Measurements from ENCODE around the gene MUC6. TPM values are rescaled to one million over a fixed set of nuclear protein-coding genes. Genes with fewer than 3 reads are reported as not detected.

Gene MUC6
- polyA plus RNA-seq, 12 donors = 0.10 to 1.4 (median 0.31) TPM; not detected in 2

DNA sequence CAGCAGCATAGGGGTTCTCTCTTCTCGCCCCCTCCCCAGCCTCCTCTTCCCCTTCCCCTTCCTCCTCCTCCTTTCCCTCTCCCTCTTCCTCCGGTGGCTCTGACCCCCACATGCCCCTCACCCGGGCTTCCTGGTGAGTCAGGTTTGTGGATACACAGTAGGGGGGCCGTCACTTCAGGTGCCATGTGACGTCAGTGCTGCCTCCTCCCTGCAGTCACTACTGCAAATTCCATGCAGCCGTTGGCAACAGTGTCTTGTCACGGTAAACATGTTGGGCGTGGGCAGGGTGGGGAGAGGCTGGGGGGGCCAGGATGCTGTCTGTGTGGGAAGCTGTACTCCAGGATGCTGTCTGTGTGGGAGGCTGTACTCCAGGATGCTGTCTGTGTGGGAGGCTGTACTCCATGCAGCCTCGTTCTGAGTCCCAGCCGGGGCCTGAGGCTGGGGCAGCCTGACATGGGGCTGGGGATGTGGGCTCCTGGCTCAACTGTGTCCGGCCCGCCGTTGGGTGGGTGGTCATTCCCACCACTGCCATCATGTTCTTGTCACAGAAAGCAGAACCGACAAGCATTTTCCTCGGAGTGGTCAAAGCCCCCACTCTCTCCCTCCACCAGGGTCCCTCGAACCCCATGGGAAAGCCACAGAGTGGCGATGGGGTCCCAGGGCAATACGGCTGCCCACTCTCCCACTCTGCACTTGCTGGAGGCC is 35.8 kb upstream of the MUC6 start:
- no peak for DNase-seq

GRCh38 chr11:1071571-1072115 is 35.1 kb upstream of the MUC6 start:
- DNase-seq = no peak

DNA sequence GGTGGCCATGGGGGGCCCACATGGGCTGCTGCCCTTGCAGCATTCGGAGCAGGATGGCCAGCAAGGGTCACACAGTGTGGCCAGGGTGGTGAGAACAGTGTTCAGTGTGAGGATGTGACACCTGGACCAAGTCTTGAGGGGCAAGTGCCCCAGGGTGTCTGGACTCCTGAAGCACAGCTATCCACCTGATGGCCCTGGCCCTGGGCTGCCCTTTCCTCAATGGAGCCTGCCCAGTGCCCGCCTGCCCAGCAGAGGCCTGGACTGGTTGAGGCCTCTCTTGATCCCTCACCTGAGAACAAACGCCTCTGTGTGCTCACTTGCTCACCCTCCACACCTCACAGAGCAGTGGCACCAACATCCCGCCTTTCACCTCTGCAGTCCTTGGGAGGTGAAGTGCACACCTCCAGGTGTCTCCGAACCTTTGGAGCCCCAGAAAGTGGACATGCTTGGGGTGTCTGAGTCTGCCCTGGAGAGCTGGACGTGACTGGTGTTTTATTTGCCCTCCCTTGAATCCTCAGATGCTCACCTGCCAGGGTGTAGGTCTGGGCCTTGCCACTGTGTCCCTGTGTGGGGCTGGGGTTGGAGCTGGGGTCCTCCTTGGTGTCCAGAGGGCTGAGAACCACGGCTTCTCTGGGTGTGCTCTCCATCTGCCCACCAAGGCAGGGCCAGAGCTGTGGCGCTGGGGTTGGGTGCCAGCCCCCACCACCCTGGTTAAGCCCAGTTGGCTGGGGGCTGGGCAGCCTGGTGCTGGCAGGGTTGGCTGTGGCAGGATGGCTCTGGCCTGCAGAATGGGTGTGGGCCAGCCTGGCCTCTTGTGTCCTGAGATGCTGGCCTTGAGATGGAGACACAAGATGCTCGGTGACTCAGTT is 34.3 kb upstream of the MUC6 start:
- DNase-seq = no peak

DNA sequence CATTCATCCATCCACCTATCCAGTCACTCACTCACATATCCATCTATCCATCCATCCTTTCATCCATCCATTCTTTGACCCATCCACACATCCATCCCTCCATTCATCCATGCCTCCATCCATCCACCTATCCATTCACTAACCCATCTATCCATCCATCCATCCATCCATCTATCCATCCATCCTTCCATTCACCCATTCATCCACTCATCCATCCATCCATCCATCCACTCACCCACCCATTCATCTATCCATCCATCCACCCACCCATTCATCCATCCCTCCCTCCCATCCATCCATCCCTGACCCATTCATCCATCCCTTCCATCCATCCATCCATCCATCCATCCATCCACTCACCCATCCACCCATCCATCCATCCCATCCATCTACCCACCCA is 33.2 kb upstream of the MUC6 start:
- no peak for DNase-seq

GRCh38 chr11:1067812-1068496 is 31.4 kb upstream of the MUC6 start:
- DNase-seq = no peak

- DNase-seq = no peak
Observed at GRCh38 chr11:1064167-1064566, 27.6 kb upstream of the MUC6 start.

GRCh38 chr11:1062075-1062820 is 25.7 kb upstream of the MUC6 start:
- DNase-seq = no peak

GRCh38 chr11:1060852-1061616 is 24.5 kb upstream of the MUC6 start:
- DNase-seq = no peak

DNA sequence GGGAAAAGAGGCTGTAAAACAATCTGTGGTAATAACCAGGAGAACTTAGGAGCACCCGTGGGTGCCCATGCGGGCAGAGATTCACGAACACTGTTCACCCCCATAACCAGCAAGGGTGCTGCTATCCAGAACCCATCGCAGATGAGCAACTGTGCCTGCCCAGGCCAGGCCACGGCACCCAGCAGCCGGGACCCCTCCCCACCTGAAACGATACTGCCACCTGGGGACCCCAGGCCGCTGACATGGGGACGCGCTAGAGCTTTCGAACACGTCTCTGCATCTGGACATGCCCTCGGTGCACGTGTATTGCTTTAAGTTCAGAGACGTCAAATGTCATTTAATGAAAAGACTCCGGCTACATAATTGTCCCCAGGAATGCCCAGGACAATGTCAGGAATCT is 23.9 kb upstream of the MUC6 start:
- DNase-seq = no peak

- no peak for DNase-seq
Observed at GRCh38 chr11:1059759-1060158, 23.2 kb upstream of the MUC6 start.

- DNase-seq = no peak
Observed at GRCh38 chr11:1057806-1058205, 21.3 kb upstream of the MUC6 start.

- DNase-seq = no peak
Observed at GRCh38 chr11:1055990-1056771, 19.7 kb upstream of the MUC6 start.

DNA sequence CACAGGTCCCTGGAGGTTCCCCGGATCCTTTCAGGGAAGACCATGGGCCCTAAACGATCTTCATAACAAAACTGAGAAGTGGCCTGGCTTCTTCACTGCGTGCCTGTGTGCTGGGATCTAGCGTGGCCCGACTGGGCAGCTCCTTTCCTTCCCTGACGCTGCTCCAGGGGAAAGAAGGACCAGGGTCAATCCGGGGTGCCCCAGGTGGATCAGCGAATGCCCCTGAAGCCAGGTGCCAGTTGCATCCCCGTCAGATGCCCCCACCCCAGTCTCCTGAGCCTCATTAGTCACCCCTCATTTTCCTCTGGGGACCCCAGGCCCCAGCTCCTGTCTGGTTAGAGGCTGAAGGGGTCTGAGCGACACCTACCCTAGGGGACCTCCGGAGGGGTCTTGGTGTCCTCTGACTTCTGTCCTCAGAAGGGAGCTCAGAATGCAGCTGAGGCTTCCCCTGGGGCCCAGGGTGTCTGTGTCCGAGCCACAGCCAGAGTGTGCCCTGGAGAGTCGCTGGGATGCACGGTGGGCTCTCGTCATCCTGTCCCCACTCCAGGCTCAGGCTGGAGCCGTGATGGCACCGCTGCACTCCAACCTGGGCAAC is 18.7 kb upstream of the MUC6 start:
- no peak for DNase-seq

DNA sequence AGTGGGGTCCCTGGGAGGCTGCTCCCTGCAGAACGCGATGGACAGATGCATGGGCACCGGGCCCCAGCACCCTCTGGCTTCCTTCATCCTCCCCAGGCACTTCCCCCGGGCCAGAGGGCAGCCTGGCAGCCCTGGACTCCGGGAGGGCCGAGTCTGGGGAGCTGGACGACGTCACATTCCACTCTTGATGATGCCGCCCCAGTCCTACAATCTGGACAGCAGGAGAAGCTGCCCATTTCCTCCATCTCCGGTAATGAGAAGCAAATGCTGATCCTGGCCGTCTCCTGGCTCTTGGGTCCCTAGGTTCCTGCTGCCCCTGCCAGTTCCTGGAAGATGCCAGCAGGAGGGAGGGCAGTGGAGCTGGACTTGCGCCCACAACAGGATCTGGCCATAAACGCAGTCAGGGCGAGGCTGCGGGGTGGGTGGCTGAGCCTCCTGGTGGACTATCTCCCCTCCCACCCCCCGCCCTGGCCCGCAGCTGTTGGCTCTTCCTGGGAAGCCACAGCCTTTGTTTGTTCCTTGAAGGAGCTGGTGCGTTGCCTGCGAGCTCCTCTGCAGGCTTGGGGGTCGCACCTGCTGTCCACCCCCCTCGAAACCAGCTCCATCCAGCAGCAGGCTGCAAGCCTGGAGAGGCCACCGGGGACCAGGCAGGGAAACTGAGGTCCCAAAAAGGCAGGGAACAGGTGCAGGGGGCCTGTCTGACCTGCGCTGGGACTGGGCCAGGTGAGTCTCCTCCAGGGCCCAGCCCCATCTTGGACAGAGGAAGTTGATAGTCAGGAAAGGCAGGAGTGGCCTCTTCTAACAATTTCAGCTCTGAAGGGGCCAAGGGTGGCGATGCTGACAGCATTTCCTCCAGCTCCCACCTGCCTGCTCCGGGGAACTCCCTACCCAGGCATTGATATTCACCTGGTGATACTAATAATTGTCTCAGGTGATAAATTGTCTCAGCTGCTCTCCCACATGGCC is 17.9 kb upstream of the MUC6 start:
- DNase-seq = no peak

GRCh38 chr11:1053121-1053901 is 16.8 kb upstream of the MUC6 start:
- DNase-seq = no peak

DNA sequence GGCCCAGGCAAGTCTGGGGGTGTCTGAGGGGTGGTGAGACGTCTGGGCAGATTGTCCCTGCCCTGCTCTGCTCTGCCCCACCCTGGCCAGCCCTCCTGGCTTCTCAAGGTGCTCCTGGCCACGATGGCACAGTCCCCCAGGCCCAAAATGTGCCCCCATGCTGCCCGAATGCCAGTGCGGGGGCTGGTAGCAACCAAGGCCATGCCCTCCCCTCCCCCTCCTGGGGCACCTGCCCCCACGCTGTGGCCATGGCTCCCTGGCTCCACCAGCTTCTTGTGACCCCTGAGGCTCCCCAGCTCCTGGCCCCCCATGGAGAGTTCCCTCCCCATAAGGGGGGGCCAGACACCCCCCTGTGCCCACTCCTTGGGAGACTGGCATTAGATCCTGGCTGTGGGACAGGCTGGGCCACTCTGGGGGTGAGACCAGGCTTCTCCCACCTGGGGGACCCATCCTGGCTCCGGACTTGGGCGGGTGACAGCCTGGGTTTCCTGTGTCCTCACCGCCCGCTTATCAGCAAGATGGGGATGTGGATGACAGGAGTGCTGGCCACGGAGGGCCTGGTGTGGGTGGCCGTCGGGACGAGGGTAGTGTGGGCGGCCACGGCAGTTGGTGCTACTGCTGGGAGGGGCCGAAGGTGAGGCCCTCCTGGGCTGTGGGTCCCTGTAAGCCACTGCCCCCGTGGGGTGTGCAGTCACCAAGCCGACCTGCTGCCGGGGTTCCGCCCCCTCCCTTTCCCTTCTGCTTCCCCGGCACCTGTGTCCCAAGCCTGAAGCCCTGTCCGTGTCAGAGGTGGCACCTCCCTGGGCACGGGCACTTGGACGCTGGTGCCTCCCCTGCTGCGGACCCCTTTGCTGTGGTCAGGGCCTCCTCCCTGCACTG is 15.9 kb upstream of the MUC6 start:
- DNase-seq = no peak

Measured in muscle of arm (tissue), 12 donors.